Fibroblast of the aortic adventitia (primary cell): Measurements from ENCODE around the gene GAS2L3. TPM values are rescaled to one million over a fixed set of nuclear protein-coding genes. Genes with fewer than 3 reads are reported as not detected.
"Not testable (repeated sequence)": the region's sequence is repeated elsewhere in the genome, so short reads cannot be mapped to it uniquely, and the experiment has no call there.

ENCODE experiments used
- DNase-seq: peaks from one replicate; pipeline ENCODE4 v3.0.0-alpha.2; 2010; ENCODE audit warnings: low read depth
- H3K4me3 ChIP-seq: 2 replicates; pipeline ENCODE4 v1.5.1; 2011; ENCODE audit warnings: low read depth, mild to moderate bottlenecking, control low read depth, low read length, moderate library complexity
- total RNA-seq: library from RNA; depleted of rRNA; stranded (reverse); fragments of >200 nt; gene quantifications from 2 replicates; pipeline ENCODE4 v1.2.3, GENCODE V29; 2012; ENCODE audit warnings: low replicate concordance
- TF ChIP-seq, protein P1 (sequence below): IDR thresholded peaks from 2 replicates; pipeline ENCODE4 v1.5.1; 2011; ENCODE audit warnings: mild to moderate bottlenecking, low read length, control low read depth, inconsistent platforms; ENCODE audit not compliant: insufficient read depth

GAS2L3 gene
- total RNA-seq, 1 donor = 38.0 TPM

- no peak overlapping the region for H3K4me3 ChIP-seq
- DNase-seq = no peak
- TF ChIP-seq, protein P1, sequence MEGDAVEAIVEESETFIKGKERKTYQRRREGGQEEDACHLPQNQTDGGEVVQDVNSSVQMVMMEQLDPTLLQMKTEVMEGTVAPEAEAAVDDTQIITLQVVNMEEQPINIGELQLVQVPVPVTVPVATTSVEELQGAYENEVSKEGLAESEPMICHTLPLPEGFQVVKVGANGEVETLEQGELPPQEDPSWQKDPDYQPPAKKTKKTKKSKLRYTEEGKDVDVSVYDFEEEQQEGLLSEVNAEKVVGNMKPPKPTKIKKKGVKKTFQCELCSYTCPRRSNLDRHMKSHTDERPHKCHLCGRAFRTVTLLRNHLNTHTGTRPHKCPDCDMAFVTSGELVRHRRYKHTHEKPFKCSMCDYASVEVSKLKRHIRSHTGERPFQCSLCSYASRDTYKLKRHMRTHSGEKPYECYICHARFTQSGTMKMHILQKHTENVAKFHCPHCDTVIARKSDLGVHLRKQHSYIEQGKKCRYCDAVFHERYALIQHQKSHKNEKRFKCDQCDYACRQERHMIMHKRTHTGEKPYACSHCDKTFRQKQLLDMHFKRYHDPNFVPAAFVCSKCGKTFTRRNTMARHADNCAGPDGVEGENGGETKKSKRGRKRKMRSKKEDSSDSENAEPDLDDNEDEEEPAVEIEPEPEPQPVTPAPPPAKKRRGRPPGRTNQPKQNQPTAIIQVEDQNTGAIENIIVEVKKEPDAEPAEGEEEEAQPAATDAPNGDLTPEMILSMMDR = no peak
Measured at GRCh38 chr12:100632445-100632892, 59.0 kb downstream of the GAS2L3 start.

DNA sequence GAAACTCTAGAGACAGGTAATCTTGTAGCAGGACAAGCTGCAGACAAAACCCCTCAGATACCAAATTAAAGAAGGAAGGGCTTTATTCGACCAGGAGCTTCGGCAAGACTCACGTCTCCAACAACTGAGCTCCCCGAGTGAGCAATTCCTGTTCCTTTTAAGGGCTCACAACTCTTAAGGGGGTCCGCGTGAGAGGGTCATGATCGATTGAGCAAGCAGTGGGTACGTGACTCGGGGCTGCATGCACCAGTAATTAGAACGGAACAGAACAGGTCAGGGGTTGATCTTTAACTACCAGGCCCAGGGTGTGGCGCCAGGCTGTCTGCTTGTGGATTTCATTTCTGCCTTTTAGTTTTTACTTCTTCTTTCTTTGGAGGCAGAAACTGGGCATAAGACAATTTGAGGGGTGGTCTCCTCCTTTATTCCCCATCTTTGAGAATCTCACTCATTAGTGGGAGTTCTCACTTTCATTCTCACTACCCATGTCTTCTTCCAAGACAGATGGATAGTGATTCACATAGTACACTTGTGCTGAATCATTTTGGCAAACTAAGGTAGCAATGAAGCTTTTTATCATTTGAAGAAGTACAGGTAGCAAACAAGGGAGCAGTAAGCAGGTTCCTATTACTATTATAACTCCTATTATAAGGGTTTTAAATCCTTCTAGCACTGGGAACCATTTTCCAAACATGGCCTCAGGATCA is 59.8 kb downstream of the GAS2L3 start:
- not testable (repeated sequence) for H3K4me3 ChIP-seq, DNase-seq

GRCh38 chr12:100643246-100643645 is 69.8 kb downstream of the GAS2L3 start:
- TF ChIP-seq, protein P1 = no peak
- no peak overlapping the region for H3K4me3 ChIP-seq
- no peak for DNase-seq

- no peak for DNase-seq
- H3K4me3 ChIP-seq = no peak overlapping the region
- TF ChIP-seq, protein P1 = no peak
Measured at GRCh38 chr12:100646896-100647295, 73.4 kb downstream of the GAS2L3 start.

GRCh38 chr12:100651108-100651507 is 77.6 kb downstream of the GAS2L3 start:
- no peak for DNase-seq
- TF ChIP-seq, protein P1 = no peak
- no peak overlapping the region for H3K4me3 ChIP-seq

DNA sequence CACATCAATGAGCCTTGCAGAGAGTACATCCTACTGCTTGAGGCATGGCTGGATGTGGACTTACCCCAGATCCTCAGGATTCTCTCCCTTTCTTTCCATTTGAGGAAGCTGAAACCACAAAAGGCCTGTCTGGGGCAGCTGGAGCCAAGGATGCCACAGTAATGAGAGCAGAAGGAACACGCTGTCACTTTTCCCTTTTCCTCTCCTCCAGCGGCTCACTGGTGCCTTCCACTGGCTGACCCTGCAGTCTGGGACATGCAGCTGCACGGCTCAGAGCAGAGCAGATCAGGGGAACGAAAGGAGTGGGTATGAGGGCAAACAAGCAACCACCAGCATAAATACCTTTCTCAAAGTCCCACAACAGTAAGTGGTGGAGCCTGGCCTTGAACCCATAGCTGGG is 78.2 kb downstream of the GAS2L3 start:
- H3K4me3 ChIP-seq = no peak overlapping the region
- TF ChIP-seq, protein P1 = no peak
- no peak for DNase-seq

- DNase-seq = no peak
- TF ChIP-seq, protein P1 = no peak
- no peak overlapping the region for H3K4me3 ChIP-seq
Measured at GRCh38 chr12:100652488-100652887, 79.0 kb downstream of the GAS2L3 start.
